GM12801 (cell line): Measurements from ENCODE around the gene MTUS2.

Experiments
- TF ChIP-seq, protein P1 (sequence below): IDR thresholded peaks from one replicate; pipeline ENCODE4 v1.5.1; 2011; ENCODE audit warnings: control low read depth; ENCODE audit not compliant: insufficient read length; ENCODE audit errors: extremely low read depth

The MTUS2 gene

DNA sequence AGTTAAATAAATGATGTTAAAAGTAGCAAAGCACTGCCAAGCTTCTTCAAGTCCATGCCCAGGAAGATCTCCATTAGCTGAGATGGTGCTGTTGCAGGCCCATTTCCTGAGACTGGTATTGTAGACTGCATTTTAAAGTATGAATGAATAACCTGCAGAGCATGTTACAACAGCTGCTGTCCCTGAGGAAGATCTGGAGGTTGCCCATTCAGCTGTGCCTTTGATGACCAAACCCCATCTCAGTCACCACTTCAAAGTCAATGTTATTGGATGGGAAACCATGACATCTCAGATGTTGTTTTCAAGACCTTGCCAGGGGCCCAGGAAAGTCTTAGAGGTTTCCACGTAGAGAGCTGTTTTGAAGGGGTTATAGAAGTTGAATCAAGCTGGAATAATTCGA, 281.3 kb downstream of the MTUS2 start:
- TF ChIP-seq, protein P1, sequence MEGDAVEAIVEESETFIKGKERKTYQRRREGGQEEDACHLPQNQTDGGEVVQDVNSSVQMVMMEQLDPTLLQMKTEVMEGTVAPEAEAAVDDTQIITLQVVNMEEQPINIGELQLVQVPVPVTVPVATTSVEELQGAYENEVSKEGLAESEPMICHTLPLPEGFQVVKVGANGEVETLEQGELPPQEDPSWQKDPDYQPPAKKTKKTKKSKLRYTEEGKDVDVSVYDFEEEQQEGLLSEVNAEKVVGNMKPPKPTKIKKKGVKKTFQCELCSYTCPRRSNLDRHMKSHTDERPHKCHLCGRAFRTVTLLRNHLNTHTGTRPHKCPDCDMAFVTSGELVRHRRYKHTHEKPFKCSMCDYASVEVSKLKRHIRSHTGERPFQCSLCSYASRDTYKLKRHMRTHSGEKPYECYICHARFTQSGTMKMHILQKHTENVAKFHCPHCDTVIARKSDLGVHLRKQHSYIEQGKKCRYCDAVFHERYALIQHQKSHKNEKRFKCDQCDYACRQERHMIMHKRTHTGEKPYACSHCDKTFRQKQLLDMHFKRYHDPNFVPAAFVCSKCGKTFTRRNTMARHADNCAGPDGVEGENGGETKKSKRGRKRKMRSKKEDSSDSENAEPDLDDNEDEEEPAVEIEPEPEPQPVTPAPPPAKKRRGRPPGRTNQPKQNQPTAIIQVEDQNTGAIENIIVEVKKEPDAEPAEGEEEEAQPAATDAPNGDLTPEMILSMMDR, result no peak

DNA sequence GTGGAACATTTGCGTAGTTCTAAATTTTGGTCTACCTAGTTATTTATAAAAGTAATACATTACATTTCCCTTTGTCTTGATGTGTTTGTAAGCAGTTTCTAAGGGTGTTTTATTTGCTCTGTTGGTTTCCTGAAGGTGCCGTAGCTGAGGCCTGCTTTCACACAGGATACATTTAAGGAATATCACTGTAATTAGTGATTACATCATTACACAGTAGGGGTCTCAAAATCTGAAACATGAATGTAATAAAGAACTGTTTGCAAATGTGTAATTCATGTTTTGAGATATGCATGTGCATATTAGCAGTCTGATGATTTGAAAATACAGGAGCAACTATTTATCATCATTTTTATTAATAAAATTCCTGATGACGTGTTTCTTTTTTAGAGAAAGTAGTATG, 281.8 kb downstream of the MTUS2 start:
- TF ChIP-seq, protein P1, result no peak

DNA sequence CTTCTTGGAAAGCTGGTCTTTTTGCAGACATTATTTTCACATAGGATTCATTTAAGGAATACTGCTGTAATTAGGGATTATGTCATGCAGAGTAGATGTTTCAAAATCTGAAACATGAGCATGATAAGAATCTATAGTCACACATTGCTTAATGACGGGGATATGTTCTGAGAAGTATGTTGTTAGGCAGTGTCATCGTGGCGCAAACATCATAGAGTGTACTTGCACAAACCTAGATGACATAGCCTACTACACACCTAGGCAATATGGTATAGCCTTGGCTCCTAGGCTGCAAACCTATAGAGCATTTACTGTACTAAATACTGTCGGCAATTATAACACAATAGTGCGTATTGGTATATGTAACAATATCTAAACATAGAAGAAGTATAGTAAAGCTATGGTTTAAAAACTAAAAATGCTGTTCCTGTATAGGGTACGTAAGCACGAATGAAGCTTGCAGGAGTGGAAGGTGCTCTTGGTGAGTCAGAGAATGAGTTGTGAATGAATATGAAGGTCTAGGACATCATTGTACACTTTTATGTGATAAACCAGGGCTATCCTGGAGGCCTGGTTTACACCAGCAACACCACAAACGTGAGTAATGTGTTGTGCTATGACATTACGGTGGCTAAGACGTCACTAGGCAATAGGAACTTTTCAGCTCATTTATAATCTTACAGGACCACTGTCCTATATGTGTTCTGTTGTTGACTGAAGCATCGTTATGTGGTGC, 283.1 kb downstream of the MTUS2 start:
- TF ChIP-seq, protein P1, result no peak

GRCh38 chr13:29104461-29104860, 284.3 kb downstream of the MTUS2 start:
- TF ChIP-seq, protein P1, result no peak

- TF ChIP-seq, protein P1, result no peak
These were observed 285.6 kb downstream of the MTUS2 start for GRCh38 chr13:29105779-29106178.

DNA sequence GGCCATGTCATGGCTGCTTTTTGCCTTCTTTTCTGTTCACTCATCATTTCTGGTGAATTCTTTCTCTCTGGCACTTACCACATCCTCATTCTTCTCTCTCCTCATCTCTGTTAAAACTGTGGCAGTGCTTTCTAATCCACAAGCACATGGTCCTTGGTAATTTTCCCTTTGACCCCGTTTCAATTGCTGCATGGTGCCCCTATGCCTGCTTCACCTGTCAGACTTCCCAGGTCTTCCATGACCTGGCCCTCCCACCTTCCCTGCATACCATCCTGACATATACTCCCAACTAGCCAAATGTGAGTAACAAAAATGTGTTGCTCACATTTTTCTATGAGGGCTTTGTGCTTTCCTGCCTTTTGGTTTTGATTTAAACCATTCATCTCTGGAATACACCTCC, 286.5 kb downstream of the MTUS2 start:
- TF ChIP-seq, protein P1, result no peak

GRCh38 chr13:29108068-29108786, 288.1 kb downstream of the MTUS2 start:
- TF ChIP-seq, protein P1, result no peak
